Neutrophil (primary cell): ENCODE results near the gene NID1.

ENCODE experiments used
- H3K27ac ChIP-seq: fragments of 200-600 bp; sonication (generic); 2 replicates; pipeline ENCODE4 v1.5.1; 2016; ENCODE audit warnings: mild to moderate bottlenecking, moderate library complexity
- H3K27me3 ChIP-seq: fragments of 200-600 bp; sonication (generic); 2 replicates; pipeline ENCODE4 v1.6.0; 2016; ENCODE audit warnings: mild to moderate bottlenecking
- H3K36me3 ChIP-seq: fragments of 200-600 bp; sonication (generic); 2 replicates; pipeline ENCODE4 v1.5.1; 2017
- H3K4me1 ChIP-seq, 2 experiments: fragments of 200-600 bp in 1 of 2; sonication (generic) in 1 of 2; 1 replicate in 1 of 2; 2 replicates in 1 of 2; pipeline versions ENCODE4 v1.5.1 to v1.6.1; 2013 to 2016; ENCODE audit warnings: low read depth in 1 of 2, low read length in 1 of 2, mild to moderate bottlenecking in 1 of 2, moderate library complexity in 1 of 2; ENCODE audit not compliant: control insufficient read depth in 1 of 2, insufficient read depth in 1 of 2
- H3K4me3 ChIP-seq, 2 experiments: fragments of 200-600 bp in 1 of 2; sonication (generic) in 1 of 2; 1 replicate in 1 of 2; 2 replicates in 1 of 2; pipeline ENCODE4 v1.5.1; 2013 to 2016; ENCODE audit warnings: low read depth in 1 of 2, low read length in 1 of 2, mild to moderate bottlenecking in 1 of 2, moderate library complexity in 1 of 2
- H3K9me3 ChIP-seq: fragments of 200-600 bp; sonication (generic); 2 replicates; pipeline ENCODE4 v1.5.1; 2016
- CTCF ChIP-seq: fragments of 200-600 bp; sonication (generic); IDR thresholded peaks from 2 replicates; pipeline ENCODE4 v1.5.1; 2016; ENCODE audit warnings: antibody characterized with exemption

NID1 gene

GRCh38 chr1:235952950-235953615, 111.8 kb downstream of the NID1 start:
- Histone ChIP-seq H3K36me3 (no peaks in the 10 kb centered on the region), H3K4me3 (no peak overlapping the region), H3K27ac (peak overlapping the region; percentile 89), H3K9me3 (no peaks in the 10 kb centered on the region), H3K27me3 (no peaks in the 10 kb centered on the region), H3K4me1 (peaks cover 97 to 100% of the 10 kb centered on the region in 2 experiments)
- TF ChIP-seq CTCF, result no peak

- no peaks in the 10 kb centered on the region for H3K36me3 ChIP-seq
- no peaks in the 10 kb centered on the region for H3K9me3 ChIP-seq
- no peaks in the 10 kb centered on the region for H3K27me3 ChIP-seq
- H3K4me3 ChIP-seq, result no peak overlapping the region
- peak overlapping the region; percentile 89 for H3K27ac ChIP-seq
- peaks cover 100% of the 10 kb centered on the region in 2 experiments for H3K4me1 ChIP-seq
- no peak for TF ChIP-seq CTCF
Measured at GRCh38 chr1:235951661-235952060, 113.2 kb downstream of the NID1 start.

- Histone ChIP-seq H3K4me3 (no peak overlapping the region), H3K9me3 (no peaks in the 10 kb centered on the region), H3K27me3 (no peaks in the 10 kb centered on the region), H3K27ac (peak overlapping the region; percentile 91), H3K4me1 (peaks cover 100% of the 10 kb centered on the region in 2 experiments), H3K36me3 (no peaks in the 10 kb centered on the region)
- no peak for TF ChIP-seq CTCF
Measured at GRCh38 chr1:235950318-235950717, 114.6 kb downstream of the NID1 start.

- Histone ChIP-seq H3K27ac (peak overlapping the region; percentile 91), H3K27me3 (no peaks in the 10 kb centered on the region), H3K4me1 (peaks cover 100% of the 10 kb centered on the region in 2 experiments), H3K4me3 (no peak overlapping the region), H3K9me3 (no peaks in the 10 kb centered on the region), H3K36me3 (no peaks in the 10 kb centered on the region)
- TF ChIP-seq CTCF, result no peak
Measured at GRCh38 chr1:235948774-235949427, 116.0 kb downstream of the NID1 start.

- H3K27ac ChIP-seq, result peak overlapping the region; percentile 91
- H3K27me3 ChIP-seq, result no peaks in the 10 kb centered on the region
- H3K9me3 ChIP-seq, result no peaks in the 10 kb centered on the region
- no peak for TF ChIP-seq CTCF
- H3K36me3 ChIP-seq, result no peaks in the 10 kb centered on the region
- peaks cover 100% of the 10 kb centered on the region in 2 experiments for H3K4me1 ChIP-seq
- peak overlapping the region in 1 of 2 experiments; percentile 54 for H3K4me3 ChIP-seq
Measured at GRCh38 chr1:235947989-235948388, 116.9 kb downstream of the NID1 start.
